ENCODE results near the gene OGFR. TPM values are rescaled to one million over a fixed set of nuclear protein-coding genes. Genes with fewer than 3 reads are reported as not detected.

The OGFR gene
- polyA plus RNA-seq, 1 donor (not counting 4 experiments of a cell fraction or from before 2014, with no cell fraction given) = 39.8 TPM

DNA sequence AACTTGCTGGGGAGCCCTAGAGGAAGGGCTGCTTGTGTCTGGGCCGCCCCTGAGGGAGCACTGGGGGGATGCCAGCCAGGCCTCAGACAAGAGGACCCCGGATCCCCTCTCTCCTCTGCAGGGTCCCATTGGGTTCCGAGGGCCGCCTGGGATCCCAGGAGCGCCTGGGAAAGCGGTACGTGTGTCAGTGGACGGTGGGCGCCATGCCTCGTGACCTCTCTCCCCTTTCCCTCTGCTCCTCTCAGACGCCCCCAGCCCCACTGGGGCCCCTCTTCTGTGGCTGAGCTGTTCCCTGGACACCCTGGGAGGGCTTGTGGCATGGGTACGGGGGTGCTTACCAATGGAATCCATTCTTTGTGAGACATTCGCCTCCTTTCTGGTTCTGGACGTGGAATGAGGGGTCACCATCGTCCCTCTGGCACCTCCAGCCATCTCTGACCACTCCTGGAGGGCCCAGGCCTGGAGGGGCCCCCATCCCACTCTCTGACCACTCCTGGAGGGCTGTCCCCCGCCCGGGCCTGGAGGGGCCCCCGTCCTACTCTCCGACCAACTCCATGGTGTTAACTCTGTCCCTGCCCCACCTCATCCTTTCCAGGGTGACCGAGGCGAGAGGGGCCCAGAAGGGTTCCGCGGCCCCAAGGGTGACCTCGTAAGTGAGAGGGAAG lies 22.1 kb downstream of the OGFR start:
- no peak overlapping the region for H3K4me3 ChIP-seq (ENCODE audit: control insufficient read depth in 2 of 3, extremely low read depth in 1 of 3, insufficient read depth in 2 of 3, low read depth in 1 of 3, low read length in 3 of 3)
- DNase-seq (ENCODE audit: low read depth, low spot score) (no peak), FAIRE-seq (no peak)
- dilution Hi-C loops (cut with MboI; ENCODE audit: extremely low pct_ligation_motif_present, low sequenced_read_pairs) = no loop called here
- no peak overlapping the region for H3K9ac ChIP-seq (ENCODE audit: control insufficient read depth, extremely low read depth, insufficient read depth, low read length)
- H3K79me2 ChIP-seq (ENCODE audit: control insufficient read depth, insufficient read depth, low read length) = no peaks in the 10 kb centered on the region
- no peaks in the 10 kb centered on the region for H3K27me3 ChIP-seq (ENCODE audit: control insufficient read depth, extremely low read depth, insufficient read depth, low read length)
- H3K36me3 ChIP-seq (ENCODE audit: control insufficient read depth in 2 of 2, extremely low read depth in 1 of 2, insufficient read depth in 2 of 2, low read length in 2 of 2) = no peaks in the 10 kb centered on the region
- no peaks in the 10 kb centered on the region for H3K9me3 ChIP-seq (ENCODE audit: control insufficient read depth, low read depth, low read length)
- TF ChIP-seq, protein P1, sequence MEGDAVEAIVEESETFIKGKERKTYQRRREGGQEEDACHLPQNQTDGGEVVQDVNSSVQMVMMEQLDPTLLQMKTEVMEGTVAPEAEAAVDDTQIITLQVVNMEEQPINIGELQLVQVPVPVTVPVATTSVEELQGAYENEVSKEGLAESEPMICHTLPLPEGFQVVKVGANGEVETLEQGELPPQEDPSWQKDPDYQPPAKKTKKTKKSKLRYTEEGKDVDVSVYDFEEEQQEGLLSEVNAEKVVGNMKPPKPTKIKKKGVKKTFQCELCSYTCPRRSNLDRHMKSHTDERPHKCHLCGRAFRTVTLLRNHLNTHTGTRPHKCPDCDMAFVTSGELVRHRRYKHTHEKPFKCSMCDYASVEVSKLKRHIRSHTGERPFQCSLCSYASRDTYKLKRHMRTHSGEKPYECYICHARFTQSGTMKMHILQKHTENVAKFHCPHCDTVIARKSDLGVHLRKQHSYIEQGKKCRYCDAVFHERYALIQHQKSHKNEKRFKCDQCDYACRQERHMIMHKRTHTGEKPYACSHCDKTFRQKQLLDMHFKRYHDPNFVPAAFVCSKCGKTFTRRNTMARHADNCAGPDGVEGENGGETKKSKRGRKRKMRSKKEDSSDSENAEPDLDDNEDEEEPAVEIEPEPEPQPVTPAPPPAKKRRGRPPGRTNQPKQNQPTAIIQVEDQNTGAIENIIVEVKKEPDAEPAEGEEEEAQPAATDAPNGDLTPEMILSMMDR (optimal IDR thresholded peaks at IDR 0.05 in 1 of 3, IDR thresholded peaks at IDR 0.05 in 1 of 3, conservative IDR thresholded peaks at IDR 0.05 in 1 of 3; ENCODE audit: extremely low read depth in 1 of 3, insufficient read depth in 2 of 3, low read length in 3 of 3) = no peak
- no peak for TF ChIP-seq EZH2 (IDR thresholded peaks at IDR 0.05; ENCODE audit: low read length)
- H3K27ac ChIP-seq (ENCODE audit: control insufficient read depth, insufficient read depth, low read length) = no peak overlapping the region
- no peak overlapping the region for H3K4me2 ChIP-seq (ENCODE audit: control insufficient read depth, extremely low read depth, insufficient read depth, low read depth, low read length)
- no peaks in the 10 kb centered on the region for H4K20me1 ChIP-seq (ENCODE audit: control insufficient read depth, extremely low read depth, insufficient read depth, low read length)
- H2AFZ ChIP-seq (ENCODE audit: control insufficient read depth, low read length) = no peak overlapping the region
- H3K4me1 ChIP-seq (ENCODE audit: control insufficient read depth, extremely low read depth, insufficient read depth, low read length) = peaks cover 17% of the 10 kb centered on the region
- H3K9me1 ChIP-seq (ENCODE audit: control insufficient read depth, extremely low read depth, insufficient read depth, low read length) = no peaks in the 10 kb centered on the region

DNA sequence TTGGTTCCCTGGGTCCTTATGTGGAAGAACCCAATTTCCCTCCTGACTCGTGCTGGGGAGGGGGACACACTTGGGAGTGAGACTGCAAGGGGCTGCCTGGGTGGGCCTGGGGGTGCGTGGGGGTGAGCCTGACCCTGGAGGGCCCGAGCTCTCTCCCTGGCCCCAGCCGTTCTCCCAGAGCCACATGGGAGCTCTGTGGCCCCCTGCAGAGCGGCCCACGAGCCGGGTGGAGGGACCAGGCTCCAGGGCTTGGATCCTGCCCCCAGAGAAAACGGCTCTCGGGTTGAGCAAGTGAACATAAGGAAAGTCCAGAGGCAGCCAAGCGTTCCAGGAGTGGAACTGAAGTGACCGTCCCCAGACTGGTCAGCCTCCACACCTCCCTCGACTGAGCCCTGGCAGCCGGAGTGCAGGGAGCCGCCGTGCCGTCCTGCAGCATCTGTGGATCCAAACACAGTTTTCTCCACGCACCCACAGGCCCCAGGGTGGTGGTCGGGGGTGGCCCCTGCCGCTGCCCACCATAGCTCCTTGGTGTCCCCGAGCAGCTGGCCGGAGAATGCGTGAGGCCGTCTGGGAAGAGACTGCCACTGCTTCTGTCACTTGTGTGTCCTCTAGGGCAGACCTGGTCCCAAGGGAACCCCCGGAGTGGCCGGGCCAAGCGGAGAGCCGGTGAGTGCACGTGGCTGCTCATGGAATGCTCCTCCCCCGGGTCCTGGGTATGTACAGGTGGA lies 22.8 kb downstream of the OGFR start:
- Histone ChIP-seq H2AFZ (ENCODE audit: control insufficient read depth, low read length) (no peak overlapping the region), H3K27me3 (ENCODE audit: control insufficient read depth, extremely low read depth, insufficient read depth, low read length) (no peaks in the 10 kb centered on the region), H3K9ac (ENCODE audit: control insufficient read depth, extremely low read depth, insufficient read depth, low read length) (no peak overlapping the region), H3K4me2 (ENCODE audit: control insufficient read depth, extremely low read depth, insufficient read depth, low read depth, low read length) (no peak overlapping the region), H3K9me3 (ENCODE audit: control insufficient read depth, low read depth, low read length) (no peaks in the 10 kb centered on the region), H3K79me2 (ENCODE audit: control insufficient read depth, insufficient read depth, low read length) (no peaks in the 10 kb centered on the region), H3K27ac (ENCODE audit: control insufficient read depth, insufficient read depth, low read length) (no peak overlapping the region), H3K9me1 (ENCODE audit: control insufficient read depth, extremely low read depth, insufficient read depth, low read length) (no peaks in the 10 kb centered on the region), H3K36me3 (ENCODE audit: control insufficient read depth in 2 of 2, extremely low read depth in 1 of 2, insufficient read depth in 2 of 2, low read length in 2 of 2) (no peaks in the 10 kb centered on the region), H4K20me1 (ENCODE audit: control insufficient read depth, extremely low read depth, insufficient read depth, low read length) (no peaks in the 10 kb centered on the region), H3K4me3 (ENCODE audit: control insufficient read depth in 2 of 3, extremely low read depth in 1 of 3, insufficient read depth in 2 of 3, low read depth in 1 of 3, low read length in 3 of 3) (no peak overlapping the region), H3K4me1 (ENCODE audit: control insufficient read depth, extremely low read depth, insufficient read depth, low read length) (peaks cover 24% of the 10 kb centered on the region)
- FAIRE-seq (no peak), DNase-seq (ENCODE audit: low read depth, low spot score) (no peak)
- TF ChIP-seq EZH2 (IDR thresholded peaks at IDR 0.05; ENCODE audit: low read length) = no peak
- TF ChIP-seq, protein P1 (optimal IDR thresholded peaks at IDR 0.05 in 1 of 3, IDR thresholded peaks at IDR 0.05 in 1 of 3, conservative IDR thresholded peaks at IDR 0.05 in 1 of 3; ENCODE audit: extremely low read depth in 1 of 3, insufficient read depth in 2 of 3, low read length in 3 of 3) = no peak
- dilution Hi-C loops (cut with MboI; ENCODE audit: extremely low pct_ligation_motif_present, low sequenced_read_pairs) = no loop called here

Measured in keratinocyte (primary cell).